ENCODE results near the gene KRT81.
"Not testable (repeated sequence)": the region's sequence is repeated elsewhere in the genome, so short reads cannot be mapped to it uniquely, and the experiment has no call there.

The KRT81 gene

GRCh38 chr12:52241205-52241842 is 50.0 kb downstream of the KRT81 start:
- no peak for DNase-seq (ENCODE audit: low spot score)

- DNase-seq (ENCODE audit: low spot score) = not testable (repeated sequence)
Observed at GRCh38 chr12:52240247-52240646, 51.1 kb downstream of the KRT81 start.

- DNase-seq (ENCODE audit: low spot score) = no peak
Observed at GRCh38 chr12:52239767-52240166, 51.6 kb downstream of the KRT81 start.

GRCh38 chr12:52238916-52239646 is 52.3 kb downstream of the KRT81 start:
- DNase-seq (ENCODE audit: low spot score) = no peak

GRCh38 chr12:52238207-52238840 is 53.0 kb downstream of the KRT81 start:
- DNase-seq (ENCODE audit: low spot score) = no peak

- DNase-seq (ENCODE audit: low spot score) = no peak
Observed at GRCh38 chr12:52236386-52237050, 54.8 kb downstream of the KRT81 start.
